Gastroesophageal sphincter (tissue), 4 donors: ENCODE results near the gene IKZF3. TPM values are rescaled to one million over a fixed set of nuclear protein-coding genes. Genes with fewer than 3 reads are reported as not detected.
"Not testable (repeated sequence)": the region's sequence is repeated elsewhere in the genome, so short reads cannot be mapped to it uniquely, and the experiment has no call there.

Experiments
- ATAC-seq: fragments of 150-250 bp; one replicate; pipeline ENCODE4 v1.9.1; 2016; ENCODE audit warnings: mild to moderate bottlenecking, moderate library complexity
- H3K27ac ChIP-seq, 4 donors: fragments of 200-600 bp; sonication (generic) in 3 of 4; 1 replicate in 3 of 4; 2 replicates in 1 of 4; pipeline ENCODE4 v1.5.1; 2016 to 2019
- H3K27me3 ChIP-seq: fragments of 200-600 bp; sonication (generic); one replicate; pipeline ENCODE4 v1.5.1; 2019
- H3K36me3 ChIP-seq, 2 donors: fragments of 200-600 bp; sonication (generic); one replicate each; pipeline ENCODE4 v1.5.1; 2019; ENCODE audit warnings: control low read depth in 1 of 2
- H3K4me1 ChIP-seq, 3 donors: fragments of 200-600 bp; sonication (generic); 1 replicate in 2 of 3; 2 replicates in 1 of 3; pipeline ENCODE4 v1.5.1; 2016 to 2019; ENCODE audit warnings: control low read depth in 2 of 3
- H3K4me3 ChIP-seq, 2 donors: fragments of 200-600 bp; sonication (generic); one replicate each; pipeline ENCODE4 v1.5.1; 2019; ENCODE audit warnings: mild to moderate bottlenecking in 1 of 2, moderate library complexity in 1 of 2
- H3K9me3 ChIP-seq, 3 donors: fragments of 200-600 bp; sonication (generic); one replicate each; pipeline ENCODE4 v1.5.1; 2017 to 2019; ENCODE audit warnings: control low read depth in 2 of 3
- EP300 ChIP-seq: sonication (generic); formaldehyde crosslinking; IDR thresholded peaks from one replicate; pipeline ENCODE4 v1.6.1; 2017; ENCODE audit warnings: antibody characterized with exemption, mild to moderate bottlenecking
- POLR2A ChIP-seq, 2 donors: fragments of 450-650 bp; IDR thresholded peaks; one replicate each; pipeline ENCODE4 v1.6.1; 2017; ENCODE audit warnings: antibody characterized with exemption in 2 of 2, mild to moderate bottlenecking in 2 of 2, moderate library complexity in 1 of 2
- POLR2AphosphoS5 ChIP-seq: sonication (generic); formaldehyde crosslinking; IDR thresholded peaks from one replicate; pipeline ENCODE4 v1.6.1; 2017; ENCODE audit warnings: antibody characterized with exemption
- WGBS, 2 donors: methylation state at CpG; one replicate each; pipeline ENCODE4 v1.1.5; 2018; ENCODE audit warnings: low coverage in 1 of 2; 5-methylcytosine and 5-hydroxymethylcytosine counted together
- total RNA-seq, 4 donors: library from RNA; depleted of rRNA; stranded (reverse); fragments of >200 nt; gene quantifications; one replicate each; pipeline ENCODE4 v1.1.0, GENCODE V29; 2016
- TF ChIP-seq, protein P1 (sequence below), 4 experiments: fragments of 200-600 bp in 2 of 4; fragments of 450-650 bp in 2 of 4; sonication (generic) in 1 of 4; IDR thresholded peaks; one replicate each; pipeline ENCODE4 v1.5.1; 2017 to 2019; ENCODE audit warnings: antibody characterized with exemption in 4 of 4, mild to moderate bottlenecking in 2 of 4, moderate library complexity in 2 of 4

Gene IKZF3
- total RNA-seq, 4 donors from 2014 or later, result 0.62 to 1.5 (median 0.95) TPM

DNA sequence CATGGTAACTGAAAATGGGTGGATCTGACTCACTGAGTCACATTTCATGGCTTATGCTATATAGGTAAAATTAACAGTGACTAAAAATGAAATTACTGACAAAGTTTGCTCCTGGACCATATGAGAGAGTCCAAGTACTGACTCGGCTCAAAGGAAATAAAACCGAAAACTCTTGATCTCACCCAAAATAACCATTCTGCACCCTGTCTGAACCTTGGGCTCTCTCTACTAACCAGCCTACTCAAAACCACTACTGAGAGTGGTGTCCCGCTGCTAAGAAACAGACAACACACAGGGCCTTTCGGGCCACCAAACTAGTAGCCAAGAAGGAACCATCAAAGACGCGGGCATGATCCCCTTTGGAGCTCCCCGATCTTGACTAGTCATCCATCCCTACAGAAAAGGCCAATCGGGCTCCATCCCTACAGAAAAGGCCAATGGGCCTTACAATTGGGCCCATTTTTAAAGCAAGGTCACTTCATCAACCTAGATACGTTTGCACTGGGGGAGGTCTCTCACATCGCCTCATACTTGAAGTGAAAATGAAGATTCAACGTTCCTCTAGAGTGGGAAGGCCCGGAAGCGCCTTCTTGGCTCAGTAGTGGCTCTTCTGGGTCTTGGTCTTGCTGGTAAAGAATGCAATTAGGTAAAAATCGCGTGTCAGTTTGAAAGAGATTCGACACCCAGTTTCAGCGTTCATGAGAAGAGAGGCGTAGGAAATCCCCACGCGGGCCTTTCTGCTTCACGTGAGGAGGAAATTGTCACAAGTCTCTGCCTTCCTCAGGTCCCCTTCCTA is 3.2 kb upstream of the IKZF3 start:
- Histone ChIP-seq H3K4me3 (no peak overlapping the region), H3K27me3 (peaks cover 67% of the 10 kb centered on the region), H3K36me3 (no peaks in the 10 kb centered on the region), H3K27ac (no peak overlapping the region), H3K4me1 (peaks cover 4 to 8% (median 4%) of the 10 kb centered on the region in 3 donors), H3K9me3 (peaks cover 0 to 17% (median 0%) of the 10 kb centered on the region in 3 donors)
- no peak for ATAC-seq
- TF ChIP-seq POLR2A (IDR thresholded peaks at IDR 0.05), result no peak
- TF ChIP-seq POLR2AphosphoS5, result no peak
- TF ChIP-seq, protein P1, sequence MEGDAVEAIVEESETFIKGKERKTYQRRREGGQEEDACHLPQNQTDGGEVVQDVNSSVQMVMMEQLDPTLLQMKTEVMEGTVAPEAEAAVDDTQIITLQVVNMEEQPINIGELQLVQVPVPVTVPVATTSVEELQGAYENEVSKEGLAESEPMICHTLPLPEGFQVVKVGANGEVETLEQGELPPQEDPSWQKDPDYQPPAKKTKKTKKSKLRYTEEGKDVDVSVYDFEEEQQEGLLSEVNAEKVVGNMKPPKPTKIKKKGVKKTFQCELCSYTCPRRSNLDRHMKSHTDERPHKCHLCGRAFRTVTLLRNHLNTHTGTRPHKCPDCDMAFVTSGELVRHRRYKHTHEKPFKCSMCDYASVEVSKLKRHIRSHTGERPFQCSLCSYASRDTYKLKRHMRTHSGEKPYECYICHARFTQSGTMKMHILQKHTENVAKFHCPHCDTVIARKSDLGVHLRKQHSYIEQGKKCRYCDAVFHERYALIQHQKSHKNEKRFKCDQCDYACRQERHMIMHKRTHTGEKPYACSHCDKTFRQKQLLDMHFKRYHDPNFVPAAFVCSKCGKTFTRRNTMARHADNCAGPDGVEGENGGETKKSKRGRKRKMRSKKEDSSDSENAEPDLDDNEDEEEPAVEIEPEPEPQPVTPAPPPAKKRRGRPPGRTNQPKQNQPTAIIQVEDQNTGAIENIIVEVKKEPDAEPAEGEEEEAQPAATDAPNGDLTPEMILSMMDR (IDR thresholded peaks at IDR 0.05), result no peak
- TF ChIP-seq EP300, result no peak
- WGBS, 2 donors, result 72 to 84% methylated on average over 10 to 12 of the region's 21 CpGs

DNA sequence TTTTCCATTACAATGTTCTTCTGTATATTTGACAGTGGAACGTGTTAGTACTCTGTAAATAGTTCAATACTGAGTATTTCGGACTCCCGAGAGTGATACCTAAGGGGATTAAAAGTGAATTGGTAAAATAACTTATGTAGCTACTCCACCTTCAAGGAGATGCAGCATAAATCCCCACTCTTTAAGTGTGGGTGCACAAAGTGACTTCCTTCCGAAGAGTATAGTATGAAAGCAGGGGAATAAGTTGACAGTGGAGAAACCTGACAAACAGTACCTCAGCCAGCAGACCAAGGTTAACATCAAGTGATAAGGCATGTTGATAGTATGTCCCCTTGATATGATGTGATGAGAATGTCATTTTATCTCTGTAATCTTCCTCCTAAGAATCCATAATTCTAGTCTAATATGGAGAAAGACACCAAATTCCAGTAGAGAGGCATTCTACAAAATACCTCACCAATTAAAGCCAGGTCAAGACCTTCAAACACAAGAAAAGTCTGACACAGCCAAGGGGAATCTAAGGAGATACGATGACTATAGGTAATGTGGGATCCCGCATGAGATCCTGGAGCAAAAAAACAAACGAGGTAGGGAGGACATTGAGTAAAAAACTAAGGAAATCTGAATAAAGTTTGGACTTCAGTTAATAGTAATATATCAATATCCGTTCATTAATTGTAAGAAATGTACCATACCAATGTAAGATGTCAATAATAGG is 2.1 kb upstream of the IKZF3 start:
- Histone ChIP-seq H3K4me3 (no peak overlapping the region), H3K36me3 (no peaks in the 10 kb centered on the region), H3K27ac (no peak overlapping the region), H3K9me3 (peaks cover 0 to 17% (median 0%) of the 10 kb centered on the region in 3 donors), H3K4me1 (peaks cover 4 to 8% (median 4%) of the 10 kb centered on the region in 3 donors), H3K27me3 (peaks cover 78% of the 10 kb centered on the region)
- no peak for ATAC-seq
- 79 to 88% methylated on average over 8 of the region's 8 CpGs for WGBS, 2 donors
- TF ChIP-seq EP300 (no peak), POLR2A (IDR thresholded peaks at IDR 0.05) (no peak)
- TF ChIP-seq, protein P1 (IDR thresholded peaks at IDR 0.05), result no peak

DNA sequence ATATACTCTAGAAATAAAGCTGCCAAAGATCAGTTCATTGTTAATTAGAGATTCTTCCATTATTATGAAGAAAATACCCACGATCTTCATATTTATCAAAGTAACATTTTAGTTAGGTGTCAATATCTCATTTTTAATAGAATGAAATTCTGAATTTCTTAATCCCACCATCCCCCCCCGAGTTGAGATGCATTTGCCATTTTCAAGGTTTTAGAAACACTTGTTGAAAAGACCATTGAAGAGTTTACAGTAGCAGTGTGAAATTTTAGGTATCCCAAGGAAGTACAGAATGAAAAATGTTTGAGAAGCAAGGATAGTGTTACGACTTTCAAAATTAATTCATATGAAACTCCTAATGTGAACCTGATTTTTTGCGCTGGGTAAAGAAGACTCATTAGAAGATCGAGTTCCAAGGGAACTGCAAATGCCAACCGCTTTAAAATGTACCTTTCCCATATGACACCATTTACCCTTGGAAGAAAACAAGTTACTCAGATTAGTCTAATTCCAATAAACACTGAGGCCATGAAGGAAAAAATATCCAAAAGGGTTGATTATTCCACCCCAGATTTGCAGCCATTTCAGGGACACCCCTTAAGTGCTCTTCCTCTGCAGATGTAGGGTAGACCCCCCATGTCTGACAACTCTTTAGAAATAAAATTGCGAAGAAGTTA is 731 bp downstream of the IKZF3 start:
- WGBS, 2 donors, result 56 to 61% methylated on average over 7 of the region's 7 CpGs
- Histone ChIP-seq H3K4me3 (peak overlapping the region; percentile 18 to 34), H3K27ac (no peak overlapping the region), H3K9me3 (peaks cover 0 to 13% (median 0%) of the 10 kb centered on the region in 3 donors), H3K4me1 (peaks cover 4 to 8% (median 4%) of the 10 kb centered on the region in 3 donors), H3K27me3 (peaks cover 93% of the 10 kb centered on the region), H3K36me3 (no peaks in the 10 kb centered on the region)
- no peak for ATAC-seq
- TF ChIP-seq EP300, result no peak
- TF ChIP-seq, protein P1 (IDR thresholded peaks at IDR 0.05), result no peak
- no peak for TF ChIP-seq POLR2AphosphoS5
- TF ChIP-seq POLR2A (IDR thresholded peaks at IDR 0.05), result no peak

DNA sequence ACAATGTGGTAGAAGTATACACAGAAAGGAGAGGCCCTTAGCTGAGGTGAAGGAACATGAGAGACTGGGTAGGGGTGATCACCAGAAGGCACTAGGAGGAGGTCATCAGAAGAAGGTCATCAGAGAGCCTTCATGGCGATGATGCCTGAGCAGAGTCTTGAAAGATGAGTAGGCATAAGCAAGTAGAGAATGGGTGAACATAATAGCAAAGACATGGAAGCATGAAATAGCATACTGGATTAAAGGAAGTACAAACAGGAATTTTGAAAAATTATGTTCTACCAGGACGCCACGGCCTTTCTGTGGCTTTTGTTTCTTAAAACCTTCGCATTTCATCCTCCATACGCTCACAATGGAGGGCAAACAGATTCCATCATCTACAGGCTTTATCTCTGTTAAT is 2.9 kb downstream of the IKZF3 start:
- no peak overlapping the region for H3K27ac ChIP-seq
- no peaks in the 10 kb centered on the region for H3K9me3 ChIP-seq
- H3K36me3 ChIP-seq, result no peaks in the 10 kb centered on the region
- no peak for TF ChIP-seq POLR2AphosphoS5
- TF ChIP-seq, protein P1 (IDR thresholded peaks at IDR 0.05), result no peak
- no peak for TF ChIP-seq POLR2A (IDR thresholded peaks at IDR 0.05)
- no peak for TF ChIP-seq EP300
- WGBS, 2 donors, result 75 to 89% methylated on average over 1 to 5 of the region's 5 CpGs
- H3K4me3 ChIP-seq, result no peak overlapping the region
- peaks cover 78% of the 10 kb centered on the region for H3K27me3 ChIP-seq
- no peak for ATAC-seq
- peaks cover 4 to 8% (median 4%) of the 10 kb centered on the region in 3 donors for H3K4me1 ChIP-seq

DNA sequence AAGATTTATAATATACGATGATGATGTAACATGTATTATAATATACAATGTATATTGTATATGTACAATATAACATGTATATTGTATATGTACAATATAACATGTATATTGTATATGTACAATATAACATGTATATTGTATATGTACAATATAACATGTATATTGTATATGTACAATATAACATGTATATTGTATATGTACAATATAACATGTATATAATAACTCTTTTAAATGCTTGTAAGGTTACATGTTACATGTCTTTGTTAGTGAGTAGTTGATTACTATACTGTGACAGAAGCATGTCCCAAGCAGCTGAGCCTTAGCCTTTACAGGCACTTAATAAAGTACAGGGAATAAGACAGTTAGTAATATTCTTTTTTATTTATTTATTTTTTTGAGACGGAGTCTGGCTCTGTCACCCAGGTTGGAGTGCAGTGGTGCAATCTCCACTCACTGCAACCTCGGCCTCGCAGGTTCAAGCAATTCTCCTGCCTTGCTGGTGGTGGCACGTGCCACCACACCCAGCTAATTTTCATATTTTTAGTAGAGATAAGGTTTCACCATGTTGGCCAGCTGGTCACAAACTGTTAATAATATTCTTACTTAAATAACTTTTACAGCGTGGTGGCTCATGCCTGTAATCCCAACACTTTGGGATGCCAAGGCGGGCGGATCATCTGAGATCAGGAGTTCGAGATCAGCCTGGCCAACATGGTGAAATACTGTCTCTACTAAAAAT is 8.0 kb downstream of the IKZF3 start:
- not testable (repeated sequence) for ATAC-seq, H3K4me3 ChIP-seq, H3K4me1 ChIP-seq, H3K27ac ChIP-seq, H3K9me3 ChIP-seq, H3K36me3 ChIP-seq
- WGBS, 2 donors, result 80 to 83% methylated on average over 8 of the region's 9 CpGs
- peaks cover 52% of the 10 kb centered on the region for H3K27me3 ChIP-seq
